HG03457 (cell line): Measurements from ENCODE around the gene VGLL4.

Source experiments
- ATAC-seq: cut with Tn5 transposase; IDR thresholded peaks from one replicate; pipeline ENCODE4 v1.9.1; 2021; ENCODE audit warnings: moderate number of reproducible peaks; ENCODE audit not compliant: unreplicated experiment

Gene VGLL4

DNA sequence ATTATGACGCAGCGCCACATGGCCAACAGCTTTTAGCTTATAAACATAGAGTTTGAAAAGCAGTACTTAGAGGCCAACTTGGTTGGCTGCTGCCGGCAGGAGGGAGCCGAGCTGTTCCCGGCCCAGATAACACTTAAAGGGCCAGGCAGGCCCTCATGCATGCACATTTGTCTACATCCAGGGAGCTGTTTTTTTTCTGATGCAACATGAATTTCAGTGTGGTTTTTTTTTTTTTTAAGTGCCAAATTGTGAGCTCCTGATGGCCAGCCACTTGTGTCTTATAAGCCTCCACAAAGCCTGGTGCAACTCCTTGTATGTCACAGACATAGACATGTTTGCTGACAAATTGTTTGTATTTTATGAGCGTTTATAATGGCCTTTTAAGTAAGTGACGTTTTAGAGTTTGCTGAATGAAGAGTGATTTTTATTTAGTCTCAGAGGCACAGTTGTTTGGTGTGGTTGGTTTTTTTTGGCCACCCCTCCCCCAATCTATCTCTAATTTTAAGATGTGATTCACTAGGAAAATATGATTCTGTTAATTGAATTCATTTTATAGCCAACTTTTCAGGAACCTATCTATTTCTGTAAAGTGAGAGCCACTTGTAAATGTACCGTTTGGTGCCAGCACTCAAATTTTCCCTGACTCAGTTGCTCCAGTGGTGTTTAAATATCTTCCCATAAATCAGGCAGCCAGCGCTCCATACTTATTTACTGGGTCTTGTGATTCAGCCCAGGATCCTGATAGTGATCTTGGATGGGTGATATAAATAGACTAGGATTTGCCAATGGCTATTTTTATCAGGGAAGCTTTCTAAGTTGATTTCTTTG lies 134.3 kb downstream of the VGLL4 start:
- no peak for ATAC-seq

DNA sequence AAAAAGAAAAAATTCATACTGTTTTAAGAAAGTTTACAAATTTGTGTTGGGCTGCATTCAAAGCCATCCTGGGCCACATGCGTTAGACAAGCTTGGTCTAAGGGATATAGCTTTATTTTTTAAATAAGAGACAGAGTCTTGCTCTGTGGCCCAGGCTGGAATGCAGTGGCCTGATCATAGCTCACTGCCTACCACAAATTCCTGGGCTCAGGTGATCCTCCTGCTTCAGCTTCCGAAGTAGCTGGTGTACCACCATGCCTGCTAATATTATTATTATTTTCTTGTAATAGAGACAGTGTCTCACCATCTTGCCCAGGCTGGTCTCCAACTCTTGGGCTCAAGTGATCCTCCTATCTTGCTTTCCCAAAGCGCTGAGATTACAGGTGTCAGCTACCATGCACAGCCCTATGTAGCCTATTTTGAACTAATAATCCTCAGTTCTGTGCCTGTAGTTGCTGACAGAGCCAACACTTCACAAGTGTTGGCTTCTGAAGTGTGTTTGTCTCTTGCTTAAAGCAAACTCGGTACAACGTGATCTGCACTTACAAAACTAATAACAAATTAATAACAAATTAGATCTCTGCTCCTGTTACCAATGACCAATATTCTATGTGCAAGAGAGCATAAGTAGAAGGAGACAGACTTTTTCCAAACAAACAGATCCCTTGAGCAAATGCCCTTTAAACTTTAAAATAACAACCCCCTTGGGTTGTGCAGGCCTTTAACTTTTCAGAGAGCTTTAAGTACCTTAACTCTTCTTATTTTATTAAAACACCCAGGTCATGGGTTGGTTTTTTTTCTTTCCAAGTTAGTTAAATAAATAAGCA lies 135.2 kb downstream of the VGLL4 start:
- no peak for ATAC-seq

DNA sequence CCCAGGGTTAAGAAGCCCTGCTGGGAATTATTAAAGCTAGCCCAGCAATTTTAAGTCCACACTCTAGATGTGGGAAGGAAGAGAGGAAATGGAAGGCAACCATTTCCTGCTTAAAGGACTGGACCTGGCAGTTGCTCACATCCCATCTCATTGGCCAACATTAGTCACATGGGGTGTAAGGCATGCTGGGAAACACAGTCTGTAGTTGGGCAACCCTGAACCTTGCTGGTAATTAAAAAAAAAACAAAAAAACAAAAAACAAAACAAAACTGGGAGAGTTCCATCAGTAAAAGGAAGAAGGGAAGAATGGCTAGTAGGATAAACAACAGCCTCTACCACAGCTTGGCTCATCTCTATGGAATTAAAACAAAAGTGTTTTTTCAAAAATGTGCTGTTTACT lies 136.0 kb downstream of the VGLL4 start:
- no peak for ATAC-seq
